SK-N-SH treated with all-trans-retinoic acid at 6 μM for 48 hours (cell line): ENCODE results near the gene DCP2.

Source experiments
- ATAC-seq: fragments of 200-7000 bp; cut with Tn5 transposase; 3 replicates; pipeline ENCODE4 v1.9.1; 2020; ENCODE audit warnings: mild to moderate bottlenecking, moderate library complexity
- ARNTL ChIP-seq: fragments of 450-650 bp; formaldehyde crosslinking; IDR thresholded peaks from 2 replicates; pipeline ENCODE4 v1.5.0; 2020; ENCODE audit warnings: low read depth, mild to moderate bottlenecking, moderate library complexity, borderline replicate concordance
- ESRRG ChIP-seq: fragments of 250-450 bp; sonication (Bioruptor Pico); IDR thresholded peaks from 2 replicates; pipeline ENCODE4 v1.6.1; 2021; ENCODE audit warnings: mild to moderate bottlenecking
- GLIS3 ChIP-seq: fragments of 250-450 bp; sonication (Bioruptor Pico); IDR thresholded peaks from 2 replicates; pipeline ENCODE4 v1.5.0; 2020; ENCODE audit warnings: mild to moderate bottlenecking, moderate library complexity
- OSR1 ChIP-seq: fragments of 250-450 bp; sonication (Bioruptor Pico); IDR thresholded peaks from 2 replicates; pipeline ENCODE4 v1.8.0; 2022; ENCODE audit warnings: moderate library complexity, mild to moderate bottlenecking, inconsistent platforms
- POU6F1 ChIP-seq: fragments of 250-450 bp; sonication (Bioruptor Pico); IDR thresholded peaks from 2 replicates; pipeline ENCODE4 v1.8.0; 2021; ENCODE audit warnings: low read depth, mild to moderate bottlenecking, moderate library complexity, borderline replicate concordance
- RARB ChIP-seq: fragments of 250-450 bp; sonication (Bioruptor Pico); IDR thresholded peaks from 2 replicates; pipeline ENCODE4 v1.8.0; 2021; ENCODE audit warnings: mild to moderate bottlenecking, moderate library complexity
- SNAI2 ChIP-seq: fragments of 250-450 bp; sonication (Bioruptor Pico); IDR thresholded peaks from 2 replicates; pipeline ENCODE4 v1.5.0; 2020; ENCODE audit warnings: mild to moderate bottlenecking, moderate library complexity
- TCF4 ChIP-seq: fragments of 250-450 bp; sonication (Bioruptor Pico); IDR thresholded peaks from 2 replicates; pipeline ENCODE4 v1.8.0; 2021; ENCODE audit warnings: mild to moderate bottlenecking, moderate library complexity, borderline replicate concordance
- TOX ChIP-seq: fragments of 250-450 bp; sonication (Bioruptor Pico); IDR thresholded peaks from 2 replicates; pipeline ENCODE4 v1.8.0; 2021; ENCODE audit warnings: mild to moderate bottlenecking, moderate library complexity, borderline replicate concordance
- ZC3H10 ChIP-seq: fragments of 250-450 bp; sonication (Bioruptor Pico); IDR thresholded peaks from 2 replicates; pipeline ENCODE4 v1.5.1; 2021; ENCODE audit warnings: mild to moderate bottlenecking, moderate library complexity
- ZFP30 ChIP-seq: fragments of 450-650 bp; formaldehyde crosslinking; IDR thresholded peaks from 2 replicates; pipeline ENCODE4 v1.5.0; 2022; ENCODE audit warnings: mild to moderate bottlenecking, moderate library complexity
- ZNF8 ChIP-seq: fragments of 450-650 bp; formaldehyde crosslinking; IDR thresholded peaks from 2 replicates; pipeline ENCODE4 v1.5.0; 2020; ENCODE audit warnings: mild to moderate bottlenecking, moderate library complexity
- TF ChIP-seq, protein P1 (sequence below): fragments of 250-450 bp; sonication (Bioruptor Pico); IDR thresholded peaks from 2 replicates; pipeline ENCODE4 v1.5.1; 2021; ENCODE audit warnings: mild to moderate bottlenecking, moderate library complexity
- TF ChIP-seq, protein P2 (sequence below): fragments of 250-450 bp; sonication (Bioruptor Pico); IDR thresholded peaks from 2 replicates; pipeline ENCODE4 v1.5.0; 2020; ENCODE audit warnings: mild to moderate bottlenecking, moderate library complexity
- TF ChIP-seq, protein P3 (sequence below): fragments of 250-450 bp; sonication (Bioruptor Pico); IDR thresholded peaks from 2 replicates; pipeline ENCODE4 v1.5.1; 2020; ENCODE audit warnings: low read depth, mild to moderate bottlenecking, moderate library complexity
- TF ChIP-seq, protein P4 (sequence below): fragments of 250-450 bp; sonication (Bioruptor Pico); IDR thresholded peaks from 2 replicates; pipeline ENCODE4 v1.8.0; 2020; ENCODE audit warnings: mild to moderate bottlenecking, moderate library complexity, borderline replicate concordance

Gene DCP2

DNA sequence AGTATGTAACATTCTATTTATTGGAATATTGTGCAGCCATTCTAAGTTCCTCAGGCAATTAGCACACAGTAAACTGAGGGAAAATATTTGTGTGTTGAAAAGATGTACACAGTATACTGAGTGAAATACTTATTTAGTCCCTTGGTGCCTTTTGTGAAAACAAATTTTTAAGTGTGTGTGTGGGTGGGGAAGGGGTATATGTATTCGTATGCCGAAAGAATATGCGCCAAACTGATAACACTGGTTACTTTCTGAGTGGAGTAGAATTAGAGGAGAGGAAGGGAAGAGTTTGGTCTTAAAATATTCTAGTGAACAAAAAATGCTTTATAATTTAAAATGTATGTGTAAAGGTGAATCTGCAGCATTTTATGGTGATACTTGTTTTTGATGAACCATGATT, 3.1 kb downstream of the DCP2 start:
- TF ChIP-seq ARNTL (no peak), POU6F1 (CRISPR knock-in tag) (no peak), ZFP30 (CRISPR knock-in tag) (no peak), ZNF8 (no peak), GLIS3 (CRISPR knock-in tag) (no peak), SNAI2 (CRISPR knock-in tag) (no peak), TOX (CRISPR knock-in tag) (no peak)
- TF ChIP-seq, protein P1, sequence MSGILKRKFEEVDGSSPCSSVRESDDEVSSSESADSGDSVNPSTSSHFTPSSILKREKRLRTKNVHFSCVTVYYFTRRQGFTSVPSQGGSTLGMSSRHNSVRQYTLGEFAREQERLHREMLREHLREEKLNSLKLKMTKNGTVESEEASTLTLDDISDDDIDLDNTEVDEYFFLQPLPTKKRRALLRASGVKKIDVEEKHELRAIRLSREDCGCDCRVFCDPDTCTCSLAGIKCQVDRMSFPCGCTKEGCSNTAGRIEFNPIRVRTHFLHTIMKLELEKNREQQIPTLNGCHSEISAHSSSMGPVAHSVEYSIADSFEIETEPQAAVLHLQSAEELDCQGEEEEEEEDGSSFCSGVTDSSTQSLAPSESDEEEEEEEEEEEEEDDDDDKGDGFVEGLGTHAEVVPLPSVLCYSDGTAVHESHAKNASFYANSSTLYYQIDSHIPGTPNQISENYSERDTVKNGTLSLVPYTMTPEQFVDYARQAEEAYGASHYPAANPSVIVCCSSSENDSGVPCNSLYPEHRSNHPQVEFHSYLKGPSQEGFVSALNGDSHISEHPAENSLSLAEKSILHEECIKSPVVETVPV: no peak
- TF ChIP-seq, protein P2, sequence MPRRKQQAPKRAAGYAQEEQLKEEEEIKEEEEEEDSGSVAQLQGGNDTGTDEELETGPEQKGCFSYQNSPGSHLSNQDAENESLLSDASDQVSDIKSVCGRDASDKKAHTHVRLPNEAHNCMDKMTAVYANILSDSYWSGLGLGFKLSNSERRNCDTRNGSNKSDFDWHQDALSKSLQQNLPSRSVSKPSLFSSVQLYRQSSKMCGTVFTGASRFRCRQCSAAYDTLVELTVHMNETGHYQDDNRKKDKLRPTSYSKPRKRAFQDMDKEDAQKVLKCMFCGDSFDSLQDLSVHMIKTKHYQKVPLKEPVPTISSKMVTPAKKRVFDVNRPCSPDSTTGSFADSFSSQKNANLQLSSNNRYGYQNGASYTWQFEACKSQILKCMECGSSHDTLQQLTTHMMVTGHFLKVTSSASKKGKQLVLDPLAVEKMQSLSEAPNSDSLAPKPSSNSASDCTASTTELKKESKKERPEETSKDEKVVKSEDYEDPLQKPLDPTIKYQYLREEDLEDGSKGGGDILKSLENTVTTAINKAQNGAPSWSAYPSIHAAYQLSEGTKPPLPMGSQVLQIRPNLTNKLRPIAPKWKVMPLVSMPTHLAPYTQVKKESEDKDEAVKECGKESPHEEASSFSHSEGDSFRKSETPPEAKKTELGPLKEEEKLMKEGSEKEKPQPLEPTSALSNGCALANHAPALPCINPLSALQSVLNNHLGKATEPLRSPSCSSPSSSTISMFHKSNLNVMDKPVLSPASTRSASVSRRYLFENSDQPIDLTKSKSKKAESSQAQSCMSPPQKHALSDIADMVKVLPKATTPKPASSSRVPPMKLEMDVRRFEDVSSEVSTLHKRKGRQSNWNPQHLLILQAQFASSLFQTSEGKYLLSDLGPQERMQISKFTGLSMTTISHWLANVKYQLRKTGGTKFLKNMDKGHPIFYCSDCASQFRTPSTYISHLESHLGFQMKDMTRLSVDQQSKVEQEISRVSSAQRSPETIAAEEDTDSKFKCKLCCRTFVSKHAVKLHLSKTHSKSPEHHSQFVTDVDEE (CRISPR knock-in tag): no peak
- TF ChIP-seq, protein P3, sequence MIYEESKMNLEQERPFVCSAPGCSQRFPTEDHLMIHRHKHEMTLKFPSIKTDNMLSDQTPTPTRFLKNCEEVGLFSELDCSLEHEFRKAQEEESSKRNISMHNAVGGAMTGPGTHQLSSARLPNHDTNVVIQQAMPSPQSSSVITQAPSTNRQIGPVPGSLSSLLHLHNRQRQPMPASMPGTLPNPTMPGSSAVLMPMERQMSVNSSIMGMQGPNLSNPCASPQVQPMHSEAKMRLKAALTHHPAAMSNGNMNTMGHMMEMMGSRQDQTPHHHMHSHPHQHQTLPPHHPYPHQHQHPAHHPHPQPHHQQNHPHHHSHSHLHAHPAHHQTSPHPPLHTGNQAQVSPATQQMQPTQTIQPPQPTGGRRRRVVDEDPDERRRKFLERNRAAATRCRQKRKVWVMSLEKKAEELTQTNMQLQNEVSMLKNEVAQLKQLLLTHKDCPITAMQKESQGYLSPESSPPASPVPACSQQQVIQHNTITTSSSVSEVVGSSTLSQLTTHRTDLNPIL: no peak
- no peak for ATAC-seq

DNA sequence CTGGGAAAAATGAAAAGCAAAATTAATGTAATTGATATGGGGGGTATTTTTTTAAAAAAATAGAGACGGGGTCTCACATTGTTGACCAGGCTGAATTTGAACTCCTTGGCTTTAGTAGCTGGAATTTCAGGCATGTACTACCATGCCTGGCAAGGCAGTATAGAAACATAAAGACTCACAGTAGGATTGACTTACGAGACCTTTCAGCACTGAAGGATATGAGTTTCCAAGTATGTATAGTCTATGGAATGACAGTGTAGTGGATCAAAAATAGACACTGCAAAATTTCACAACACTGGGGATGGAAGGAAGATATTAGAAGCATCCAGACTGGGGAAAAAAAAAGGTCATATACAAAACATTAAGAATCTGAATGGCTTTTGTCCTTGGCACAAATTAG, 6.8 kb downstream of the DCP2 start:
- TF ChIP-seq SNAI2 (CRISPR knock-in tag) (no peak), TOX (CRISPR knock-in tag) (no peak), ZC3H10 (CRISPR knock-in tag) (no peak), ZFP30 (CRISPR knock-in tag) (no peak), RARB (CRISPR knock-in tag) (no peak), OSR1 (CRISPR knock-in tag) (no peak)
- TF ChIP-seq, protein P3: no peak
- no peak for ATAC-seq

- TF ChIP-seq TCF4 (CRISPR knock-in tag) (no peak), OSR1 (CRISPR knock-in tag) (no peak), ESRRG (CRISPR knock-in tag) (no peak)
- TF ChIP-seq, protein P3: no peak
- TF ChIP-seq, protein P4, sequence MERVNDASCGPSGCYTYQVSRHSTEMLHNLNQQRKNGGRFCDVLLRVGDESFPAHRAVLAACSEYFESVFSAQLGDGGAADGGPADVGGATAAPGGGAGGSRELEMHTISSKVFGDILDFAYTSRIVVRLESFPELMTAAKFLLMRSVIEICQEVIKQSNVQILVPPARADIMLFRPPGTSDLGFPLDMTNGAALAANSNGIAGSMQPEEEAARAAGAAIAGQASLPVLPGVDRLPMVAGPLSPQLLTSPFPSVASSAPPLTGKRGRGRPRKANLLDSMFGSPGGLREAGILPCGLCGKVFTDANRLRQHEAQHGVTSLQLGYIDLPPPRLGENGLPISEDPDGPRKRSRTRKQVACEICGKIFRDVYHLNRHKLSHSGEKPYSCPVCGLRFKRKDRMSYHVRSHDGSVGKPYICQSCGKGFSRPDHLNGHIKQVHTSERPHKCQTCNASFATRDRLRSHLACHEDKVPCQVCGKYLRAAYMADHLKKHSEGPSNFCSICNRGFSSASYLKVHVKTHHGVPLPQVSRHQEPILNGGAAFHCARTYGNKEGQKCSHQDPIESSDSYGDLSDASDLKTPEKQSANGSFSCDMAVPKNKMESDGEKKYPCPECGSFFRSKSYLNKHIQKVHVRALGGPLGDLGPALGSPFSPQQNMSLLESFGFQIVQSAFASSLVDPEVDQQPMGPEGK (CRISPR knock-in tag): no peak
- ATAC-seq: peak; percentile 71; the same call in 1 of the 3 replicates
Measured at GRCh38 chr5:112986224-112986623, 9.6 kb downstream of the DCP2 start.
